Lung microvascular endothelial cell (primary cell): Measurements from ENCODE around the gene HGD. TPM values are rescaled to one million over a fixed set of nuclear protein-coding genes. Genes with fewer than 3 reads are reported as not detected.

Experiments
- DNase-seq, 2 donors: peaks; one replicate each; pipeline versions ENCODE4 v3.0.0 to v3.0.0-alpha.2; 2010; ENCODE audit warnings: low read depth in 2 of 2
- total RNA-seq: library from RNA; depleted of rRNA; stranded (reverse); fragments of >200 nt; gene quantifications from 2 replicates; pipeline ENCODE4 v1.2.1, GENCODE V29; 2014

The HGD gene
- total RNA-seq, 1 donor from 2014 or later, result under 0.01 TPM

DNA sequence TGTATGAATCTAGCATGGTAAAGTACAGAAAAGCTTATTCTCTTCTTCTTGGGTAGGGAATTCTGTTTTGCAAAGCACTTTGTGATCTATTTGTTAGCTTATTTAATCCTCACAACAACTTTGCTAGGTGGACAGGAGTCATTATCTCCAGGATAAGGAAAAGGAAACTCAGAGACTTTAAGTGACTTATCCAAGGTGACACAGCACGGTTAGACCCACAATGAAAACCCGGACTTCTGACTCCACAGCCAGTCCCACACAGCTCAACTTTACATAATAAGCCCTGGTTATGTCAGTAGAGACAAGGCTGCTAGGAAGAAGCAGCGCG is 86.3 kb downstream of the HGD start:
- DNase-seq, result no peak

DNA sequence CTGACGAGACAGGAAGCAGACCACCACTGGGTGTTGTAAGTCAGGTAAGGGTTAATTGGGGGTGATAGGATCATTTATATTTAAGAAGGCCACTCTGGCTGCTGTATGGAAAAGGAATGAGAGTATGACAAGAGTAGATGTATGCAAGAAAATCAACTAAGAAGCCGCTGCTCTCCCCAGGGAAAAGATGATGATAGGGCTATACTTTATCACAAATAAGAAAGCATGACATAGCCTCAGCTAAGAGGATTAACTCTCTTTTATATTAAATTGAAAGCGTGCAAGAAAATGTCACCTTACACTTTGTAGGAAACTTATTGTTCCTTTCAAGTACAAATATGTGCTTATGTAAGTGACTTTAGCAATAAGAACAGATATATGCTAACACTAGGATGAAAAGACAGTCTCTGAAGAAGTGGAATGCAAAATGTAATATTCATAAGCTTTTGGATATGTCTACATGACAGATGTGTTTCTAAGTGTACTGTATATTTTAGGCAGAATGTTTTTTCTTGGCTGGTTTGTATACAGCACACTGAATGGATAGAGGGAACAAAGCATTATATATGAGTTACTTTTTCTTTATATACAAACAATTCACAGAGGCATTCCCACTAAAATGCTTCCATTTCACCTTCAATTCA is 94.6 kb downstream of the HGD start:
- no peak for DNase-seq

Other genes starting within 250 kb of the HGD start
- gene FSTL1, start 231.2 kb downstream of the HGD start, total RNA-seq, result 38.3 and 88.0 TPM in 2 replicates
- gene NDUFB4, start 85.9 kb downstream of the HGD start, total RNA-seq, result 23.8 and 24.6 TPM in 2 replicates
- gene RABL3, start 60.3 kb upstream of the HGD start, total RNA-seq, result 6.7 and 6.8 TPM in 2 replicates
- 22.0 and 29.8 TPM in 2 replicates for gene GTF2E1, start 60.5 kb upstream of the HGD start, total RNA-seq
- gene STXBP5L, start 226.0 kb upstream of the HGD start, total RNA-seq, result not detected in 2 replicates